NCI-H446 (cell line): ENCODE measurements around the gene THOC6.
"Not testable (repeated sequence)": the region's sequence is repeated elsewhere in the genome, so short reads cannot be mapped to it uniquely, and the experiment has no call there.

Experiments
- DNase-seq, 2 experiments: peaks; one replicate each; lab custom pipeline; 2025; lab: John Stamatoyannopoulos, UW

THOC6 gene

GRCh38 chr16:3072148-3072547 lies 48.3 kb downstream of the THOC6 start:
- DNase-seq, result not testable (repeated sequence)

GRCh38 chr16:3072576-3073263 lies 48.9 kb downstream of the THOC6 start:
- DNase-seq, result not testable (repeated sequence)

- DNase-seq, result no peak
These were observed 49.6 kb downstream of the THOC6 start for GRCh38 chr16:3073448-3073847.

GRCh38 chr16:3074860-3075522 lies 51.2 kb downstream of the THOC6 start:
- no peak for DNase-seq

GRCh38 chr16:3075523-3075915 lies 51.7 kb downstream of the THOC6 start:
- no peak for DNase-seq

- not testable (repeated sequence) for DNase-seq
These were observed 52.1 kb downstream of the THOC6 start for GRCh38 chr16:3075946-3076345.

GRCh38 chr16:3076577-3076976 lies 52.7 kb downstream of the THOC6 start:
- DNase-seq, result no peak
